GM18951 (cell line): Measurements from ENCODE around the gene SPTBN5.

ENCODE experiments used
- POLR2A ChIP-seq: IDR thresholded peaks from 4 replicates; pipeline ENCODE4 v1.6.1; 2011; ENCODE audit warnings: mild to moderate bottlenecking; ENCODE audit not compliant: insufficient read length, insufficient read depth; ENCODE audit errors: extremely low read depth
- in situ Hi-C: fragments of 300-500 bp; cut with MboI; formaldehyde crosslinking; loops from one replicate; pipeline ENCODE4 v1.12.0; 2022; ENCODE audit warnings: low sequenced_read_pairs, mixed read lengths, inconsistent platforms; ENCODE audit not compliant: unreplicated experiment

The SPTBN5 gene

DNA sequence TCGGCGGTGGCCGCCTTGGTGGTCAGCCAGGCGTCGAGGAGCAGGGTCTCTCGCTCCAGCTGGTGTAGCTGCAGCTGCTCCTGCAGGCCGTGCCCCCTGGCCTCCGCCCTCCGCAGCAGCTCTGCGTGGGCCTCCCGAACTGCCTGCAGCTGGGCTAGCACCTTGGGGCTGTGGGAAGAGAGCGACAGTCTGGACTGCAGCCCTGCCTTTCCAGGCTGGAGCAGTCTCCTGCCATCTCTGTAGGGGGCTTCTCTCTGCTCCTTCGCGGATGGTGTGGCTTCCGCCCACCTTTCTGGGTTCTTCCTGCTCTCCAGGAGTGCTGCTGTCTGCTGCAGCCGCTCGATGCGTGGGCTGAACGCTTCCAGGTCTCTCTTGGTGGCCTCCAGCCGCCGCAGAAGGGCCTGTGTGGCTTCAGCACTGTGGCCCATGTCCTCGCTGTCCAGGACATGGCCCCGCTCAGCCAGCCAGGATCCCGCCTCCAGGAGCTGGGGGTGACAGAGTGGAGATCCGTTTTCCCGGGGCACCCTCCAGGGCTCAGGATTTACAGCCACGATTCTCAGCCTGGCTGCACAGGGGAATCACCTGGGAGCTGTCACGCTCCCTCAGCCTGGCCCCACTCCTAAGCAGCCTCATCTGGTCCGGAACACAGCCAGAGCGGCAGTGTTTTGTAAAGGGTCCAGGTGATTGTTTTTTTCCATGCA, 38.4 kb downstream of the SPTBN5 start:
- no peak for TF ChIP-seq POLR2A
- in situ Hi-C loops: no loop called here

DNA sequence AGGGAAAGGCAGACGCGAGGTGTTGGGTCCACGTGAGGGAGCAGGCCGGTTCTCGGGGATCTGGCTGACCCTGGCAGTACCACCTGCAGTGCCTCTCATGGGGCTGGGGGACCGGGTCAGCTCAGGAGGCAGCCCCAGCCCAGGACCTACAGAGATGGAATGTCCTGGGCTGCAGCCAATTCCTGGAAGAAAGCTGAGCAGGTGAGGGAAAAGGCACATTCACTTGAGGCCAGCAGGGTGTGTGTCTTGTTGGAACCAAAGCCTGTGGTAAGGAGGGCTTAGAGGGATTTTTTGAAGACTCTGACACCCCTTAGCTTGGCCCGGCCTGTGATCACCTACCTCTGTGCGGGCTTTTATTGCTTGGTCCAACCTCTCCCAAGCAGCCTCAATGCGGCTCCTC, 39.4 kb downstream of the SPTBN5 start:
- in situ Hi-C loops: no loop called here
- no peak for TF ChIP-seq POLR2A

DNA sequence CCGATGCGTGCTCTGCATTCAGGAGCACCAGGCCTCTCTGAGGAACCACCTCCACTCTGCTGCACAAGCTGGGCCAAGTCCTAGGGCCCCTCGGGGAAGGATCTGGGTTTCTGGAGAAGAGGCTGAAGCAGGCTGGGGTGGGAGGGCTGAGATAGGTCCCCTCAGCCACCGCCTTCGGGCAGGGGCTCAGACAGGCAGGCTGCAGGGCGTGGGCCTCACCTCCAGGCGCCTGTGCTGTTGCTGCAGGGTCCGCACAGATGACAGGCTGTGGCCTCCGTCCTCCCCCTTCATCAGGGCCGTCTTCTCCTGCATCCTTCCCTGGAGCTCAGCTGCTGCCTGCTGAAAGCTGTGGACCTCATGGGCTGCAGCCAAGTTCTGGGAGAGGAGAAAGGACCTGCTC, 40.0 kb downstream of the SPTBN5 start:
- in situ Hi-C loops: no loop called here
- no peak for TF ChIP-seq POLR2A

DNA sequence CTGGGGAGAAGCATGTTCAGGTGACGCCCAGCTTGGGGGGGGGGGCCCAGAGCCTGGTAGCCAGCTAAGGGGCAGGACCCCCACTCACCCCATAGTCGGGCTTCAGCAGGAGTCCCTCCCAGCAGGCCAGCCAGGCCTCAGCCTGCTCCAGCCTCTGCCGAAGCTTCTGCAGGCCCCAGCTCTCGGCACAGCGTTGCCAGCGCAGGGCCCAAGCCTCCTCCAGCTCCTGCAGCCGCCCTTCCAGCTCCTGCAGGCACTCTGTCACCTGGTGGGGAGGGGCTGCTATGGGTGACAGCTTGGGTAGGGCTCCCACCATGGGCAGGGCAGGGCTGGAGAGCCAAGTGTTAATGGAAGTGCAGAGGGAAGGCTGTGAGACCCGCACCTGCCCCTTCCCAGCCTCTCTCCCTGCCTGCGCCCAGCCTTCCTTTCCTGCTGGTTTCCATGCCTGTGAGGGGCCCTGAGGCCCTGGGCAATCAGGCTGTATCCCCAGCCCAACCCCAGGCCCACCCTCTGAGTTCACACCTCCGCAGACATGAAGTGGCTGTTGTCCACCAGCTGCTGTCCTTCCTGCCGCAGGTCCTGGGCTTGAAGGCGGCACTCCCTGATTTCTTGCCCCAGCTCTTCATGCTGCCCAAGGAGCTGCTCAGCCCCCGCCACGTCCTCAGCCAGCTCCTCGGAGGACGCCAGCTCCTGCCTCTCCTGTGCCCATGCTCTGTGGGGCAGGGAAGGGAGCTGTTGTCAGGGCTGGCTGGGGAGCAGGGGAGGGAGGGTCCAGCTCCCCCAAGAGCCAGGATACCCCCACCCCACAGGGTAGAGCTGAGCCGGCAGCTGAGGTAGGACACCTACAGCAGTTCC, 40.9 kb downstream of the SPTBN5 start:
- no peak for TF ChIP-seq POLR2A
- in situ Hi-C loops: no loop called here

DNA sequence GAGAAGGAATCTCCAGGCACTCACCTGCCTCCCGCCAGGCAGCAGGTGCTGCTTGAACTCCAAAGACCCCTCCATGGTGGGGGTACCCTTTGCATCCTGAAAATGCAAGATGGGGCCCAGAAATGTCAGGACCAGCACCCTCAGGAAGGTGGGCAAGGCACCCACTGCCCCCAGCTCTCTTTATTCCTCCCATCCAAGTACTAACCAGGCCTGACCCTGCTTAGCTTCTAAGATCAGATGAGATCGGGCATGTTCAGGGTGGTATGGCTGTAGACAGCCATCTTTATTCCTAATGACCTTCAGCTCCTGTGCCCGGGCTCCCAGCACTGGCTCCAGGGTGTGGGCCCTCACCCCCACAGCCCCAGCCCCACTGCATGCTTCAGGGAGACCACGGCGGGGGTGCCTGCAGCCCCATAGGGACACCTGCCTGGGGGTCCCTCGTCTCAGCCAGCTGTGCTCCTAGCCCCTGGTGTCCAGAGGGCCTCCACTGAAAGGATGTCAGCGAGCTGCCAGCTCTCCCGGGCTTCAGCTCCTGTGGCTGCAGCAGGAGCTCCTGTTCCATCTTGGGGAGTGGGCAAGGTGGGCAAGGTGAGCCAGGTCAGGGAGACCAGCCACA, 42.0 kb downstream of the SPTBN5 start:
- no peak for TF ChIP-seq POLR2A
- in situ Hi-C loops: no loop called here

DNA sequence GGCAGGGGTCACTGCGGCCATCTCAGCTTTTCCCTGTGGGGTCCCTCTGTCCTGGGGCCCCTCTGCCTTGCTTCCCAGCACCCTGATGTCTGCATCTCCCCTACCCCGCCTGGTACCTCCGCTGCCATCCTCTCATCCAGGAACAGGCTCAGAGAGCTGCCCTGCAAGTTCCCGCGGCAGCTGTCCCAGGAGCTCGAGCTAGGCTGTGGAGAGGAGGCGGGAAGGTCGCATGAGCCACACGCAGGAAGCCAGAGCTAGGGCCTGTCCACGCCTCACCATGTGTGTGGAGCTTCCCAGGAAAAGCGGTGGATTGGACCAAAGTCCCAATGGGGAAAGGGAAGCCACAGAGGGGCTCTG, 42.7 kb downstream of the SPTBN5 start:
- no peak for TF ChIP-seq POLR2A
- in situ Hi-C loops: no loop called here

DNA sequence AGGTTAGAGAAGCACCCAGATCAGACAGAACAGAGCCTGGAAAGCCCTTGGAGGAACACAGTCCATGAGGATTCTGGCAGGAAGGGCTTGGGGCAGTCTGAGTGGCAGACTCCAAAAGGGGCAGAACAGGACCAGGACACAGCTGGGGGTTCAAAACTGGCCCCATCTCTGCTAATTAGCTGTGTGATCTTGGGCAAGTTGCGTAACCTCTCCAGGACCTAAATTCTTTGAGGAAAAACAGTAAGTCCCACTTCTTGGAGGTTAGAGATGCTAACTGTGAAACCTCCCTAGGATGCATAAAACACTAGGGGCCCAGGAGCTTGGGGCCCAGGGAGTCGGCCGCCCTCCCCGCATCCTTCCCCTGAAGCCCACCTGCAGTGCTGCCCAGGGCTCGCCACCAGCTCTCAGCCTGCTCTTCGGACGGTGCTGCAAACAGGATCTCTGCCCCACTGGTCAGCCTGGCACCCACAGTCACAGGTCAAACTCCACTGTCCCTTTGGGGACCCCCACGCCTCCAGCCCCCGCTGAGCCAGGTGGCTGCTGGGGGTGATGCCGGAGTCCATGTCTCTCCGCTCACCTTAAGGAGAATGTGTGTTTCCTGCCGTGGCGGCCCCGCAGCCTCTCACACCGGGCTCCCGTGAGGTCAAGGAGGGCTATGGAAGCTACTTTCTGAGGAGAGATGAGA, 43.2 kb downstream of the SPTBN5 start:
- in situ Hi-C loops: no loop called here
- no peak for TF ChIP-seq POLR2A

DNA sequence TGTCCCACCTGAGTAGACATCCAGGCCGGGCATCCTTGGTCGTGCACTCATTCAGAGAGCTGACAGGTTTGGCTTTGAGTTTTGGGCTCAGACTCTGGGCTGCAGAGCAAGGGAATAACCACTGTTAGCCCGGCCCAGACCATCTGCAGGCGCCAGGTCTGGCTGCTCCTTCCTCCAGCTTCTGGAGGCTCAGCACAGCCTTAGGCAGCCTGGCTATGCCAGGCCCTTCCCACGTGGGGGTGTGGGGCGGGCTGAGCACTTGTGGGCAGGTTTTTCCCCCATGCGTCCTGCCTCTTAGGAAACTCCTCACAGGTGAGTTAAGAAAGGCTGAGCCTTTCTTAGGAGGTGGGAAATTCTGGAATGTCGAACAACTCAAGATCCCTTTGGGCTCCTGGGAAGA, 44.0 kb downstream of the SPTBN5 start:
- in situ Hi-C loops: no loop called here

DNA sequence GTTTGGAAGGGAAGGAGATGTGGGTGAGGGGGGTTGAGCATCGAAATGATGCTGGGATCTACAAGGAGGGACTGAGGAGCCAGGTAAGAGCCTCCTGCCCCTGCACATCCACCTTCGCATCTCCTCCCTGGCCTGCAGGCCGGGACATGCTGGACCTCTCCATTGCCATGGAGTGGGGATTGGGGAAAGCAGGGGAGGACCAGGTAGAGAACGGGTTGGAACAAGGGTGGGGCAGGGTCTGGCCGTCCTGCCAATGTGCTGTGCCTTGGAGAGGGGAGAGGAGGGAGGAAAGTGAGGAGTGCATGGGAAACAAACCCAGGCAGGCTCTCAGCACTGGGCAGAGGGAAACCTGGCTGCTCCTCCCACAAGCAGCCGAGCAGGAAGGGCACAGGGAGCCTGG, 44.6 kb downstream of the SPTBN5 start:
- in situ Hi-C loops: no loop called here
- TF ChIP-seq POLR2A: no peak

More for the DNA sequence above, 44.0 kb downstream of the SPTBN5 start:
- no peak for TF ChIP-seq POLR2A

DNA sequence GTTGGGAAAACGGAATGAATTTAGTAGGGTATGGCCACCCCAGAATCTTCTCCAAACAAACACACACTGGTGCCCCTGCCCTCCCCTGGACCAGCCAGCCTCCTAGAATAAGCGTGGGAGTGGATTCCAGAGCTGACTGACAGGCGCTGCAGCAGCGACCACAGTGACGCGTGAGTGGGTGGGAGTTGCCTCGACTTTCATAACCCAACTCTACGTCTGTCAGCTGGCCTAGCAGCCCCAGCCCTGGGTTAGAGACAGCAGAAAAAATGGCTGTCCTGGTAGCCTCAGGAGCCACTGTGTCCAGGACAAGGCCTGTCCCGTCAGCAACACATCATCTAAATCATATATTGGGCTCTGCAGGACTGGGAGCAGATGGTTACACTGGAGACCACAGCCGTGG, 45.2 kb downstream of the SPTBN5 start:
- in situ Hi-C loops: no loop called here
- no peak for TF ChIP-seq POLR2A

DNA sequence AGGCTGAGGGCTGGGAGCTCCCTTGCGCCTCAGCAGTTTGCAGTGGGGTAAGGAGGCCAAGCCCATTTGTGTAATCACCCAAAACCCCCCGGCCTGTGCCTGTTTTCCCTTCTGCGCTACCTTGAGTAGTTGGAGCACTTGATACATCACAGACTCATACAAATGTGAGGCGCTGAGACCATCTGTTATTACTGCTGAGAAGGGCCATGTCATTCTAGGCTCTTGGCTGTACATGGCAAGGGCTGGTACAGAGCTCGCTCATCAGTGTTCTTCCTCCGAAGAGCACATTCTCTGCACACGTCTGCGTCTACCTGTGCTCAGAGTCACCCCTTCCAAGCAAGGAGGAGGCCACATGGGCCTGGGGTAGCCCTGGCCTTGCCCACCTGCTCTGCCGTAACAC, 45.9 kb downstream of the SPTBN5 start:
- in situ Hi-C loops: no loop called here
- no peak for TF ChIP-seq POLR2A

DNA sequence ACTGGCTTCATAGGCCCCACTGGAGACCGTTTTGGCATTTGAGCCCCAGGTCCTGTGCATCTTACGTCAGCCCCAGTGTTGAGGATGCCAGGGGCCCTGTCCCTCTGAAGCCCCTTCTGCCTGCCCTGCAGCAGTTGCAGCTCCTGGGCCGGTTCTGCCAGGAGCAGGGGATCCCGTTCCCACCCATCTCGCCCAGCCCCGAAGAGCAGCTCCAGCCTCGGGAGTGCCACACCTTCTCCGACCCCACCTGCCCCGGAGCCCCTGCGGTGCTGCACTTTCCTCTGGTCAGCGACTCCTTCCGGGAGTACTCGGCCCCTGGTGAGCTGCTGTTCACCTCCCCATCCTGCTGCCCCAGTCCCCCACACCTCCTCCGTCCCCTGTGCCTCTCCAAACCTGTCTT, 46.6 kb downstream of the SPTBN5 start:
- in situ Hi-C loops: no loop called here
- no peak for TF ChIP-seq POLR2A

DNA sequence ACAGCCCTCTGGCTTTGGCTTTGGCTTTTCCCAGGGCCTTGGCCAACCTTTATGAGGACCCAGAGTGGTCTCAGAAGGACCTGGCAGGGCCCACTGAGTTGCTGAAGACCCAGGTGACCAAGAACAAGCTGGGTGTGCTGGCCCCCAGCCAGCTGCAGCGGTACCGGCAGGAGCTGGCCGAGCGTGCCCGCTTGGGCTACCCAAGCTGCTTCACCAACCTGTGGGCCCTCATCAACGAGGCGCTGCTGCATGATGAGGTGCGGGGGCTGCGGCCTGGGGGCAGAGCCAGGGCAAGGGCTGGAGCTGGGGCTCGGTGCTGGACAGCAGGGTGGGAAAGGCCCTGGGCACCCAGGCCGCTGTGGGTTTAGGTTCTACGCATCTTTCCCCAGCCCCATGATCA, 49.0 kb downstream of the SPTBN5 start:
- in situ Hi-C loops: no loop called here
- no peak for TF ChIP-seq POLR2A

DNA sequence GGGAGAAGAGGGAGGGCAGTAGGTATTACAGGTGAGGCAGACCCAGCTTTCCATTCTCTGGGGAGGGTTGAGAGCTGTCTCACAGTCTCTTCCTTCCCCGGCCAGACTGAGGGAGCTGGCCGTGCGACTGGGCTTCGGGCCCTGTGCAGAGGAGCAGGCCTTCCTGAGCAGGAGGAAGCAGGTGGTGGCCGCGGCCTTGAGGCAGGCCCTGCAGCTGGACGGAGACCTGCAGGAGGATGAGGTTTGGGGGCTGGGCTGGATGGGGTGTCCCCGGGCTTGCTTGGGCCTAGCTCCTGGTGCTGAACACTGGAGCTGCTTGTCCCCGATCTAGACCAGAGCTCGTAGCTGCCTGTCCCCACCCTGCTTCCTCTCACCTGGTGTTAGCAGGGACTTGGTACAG, 50.3 kb downstream of the SPTBN5 start:
- in situ Hi-C loops: no loop called here

DNA sequence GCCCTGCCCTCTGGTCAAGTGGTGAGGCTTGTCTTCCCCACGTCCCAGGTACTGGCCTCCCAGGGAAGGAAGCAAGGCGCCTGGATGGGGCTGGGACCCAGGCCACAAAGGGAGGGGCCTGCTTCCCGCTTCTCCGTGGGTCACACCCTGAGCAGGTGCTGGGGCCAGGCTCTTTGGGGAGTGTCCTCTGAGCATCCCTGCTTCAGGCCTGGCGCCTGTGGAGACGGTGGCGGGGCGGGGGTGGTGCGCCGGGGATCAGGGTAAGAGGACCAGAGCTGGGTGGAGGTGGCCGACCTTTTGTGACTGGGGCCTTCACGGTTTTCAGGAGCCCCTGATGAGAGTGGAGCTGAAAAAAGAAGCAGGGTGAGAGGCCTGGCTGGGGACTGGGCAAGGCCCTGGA, 51.6 kb downstream of the SPTBN5 start:
- no peak for TF ChIP-seq POLR2A
- in situ Hi-C loops: no loop called here

More for the DNA sequence above, 50.3 kb downstream of the SPTBN5 start:
- no peak for TF ChIP-seq POLR2A
